GM12878 (cell line): ENCODE data around the gene DRAXIN. TPM values are rescaled to one million over a fixed set of nuclear protein-coding genes. Genes with fewer than 3 reads are reported as not detected.
A peak's percentile ranks its signal among the peaks of the same experiment; 100 is the strongest.

Experiments used
- CEBPZ ChIP-seq: fragments of 150-350 bp; IDR thresholded peaks from 2 replicates; pipeline ENCODE4 v1.6.1; 2016; ENCODE audit warnings: low read depth, low read length
- DPF2 ChIP-seq: fragments of 450-650 bp; IDR thresholded peaks from 2 replicates; pipeline ENCODE4 v1.6.1; 2017; ENCODE audit warnings: mild to moderate bottlenecking
- E2F4 ChIP-seq: IDR thresholded peaks from 2 replicates; pipeline ENCODE4 v1.6.1; 2012; ENCODE audit warnings: low read depth, low read length, improper control_type of control experiment
- EED ChIP-seq: sonication (generic); IDR thresholded peaks from 2 replicates; pipeline ENCODE4 v1.6.1; 2016; ENCODE audit warnings: antibody characterized with exemption, low read depth
- EP300 ChIP-seq, 2 experiments: fragments of 150-350 bp in 1 of 2; IDR thresholded peaks; 2 replicates each; pipeline ENCODE4 v1.6.1; 2011 to 2012; ENCODE audit warnings: low read depth in 2 of 2, low read length in 2 of 2, borderline replicate concordance in 1 of 2, improper control_type of control experiment in 1 of 2, inconsistent platforms in 1 of 2; ENCODE audit not compliant: control insufficient read depth in 1 of 2
- JUNB ChIP-seq: IDR thresholded peaks from 2 replicates; pipeline ENCODE4 v1.6.1; 2016; ENCODE audit warnings: antibody characterized with exemption, mild to moderate bottlenecking
- MLLT1 ChIP-seq: fragments of 450-650 bp; IDR thresholded peaks from 2 replicates; pipeline ENCODE4 v1.6.1; 2016; ENCODE audit warnings: mild to moderate bottlenecking
- MYB ChIP-seq: fragments of 150-350 bp; IDR thresholded peaks from 2 replicates; pipeline ENCODE4 v1.6.1; 2014; ENCODE audit warnings: mild to moderate bottlenecking, low read depth, low read length, borderline replicate concordance
- NBN ChIP-seq: fragments of 450-650 bp; IDR thresholded peaks from 2 replicates; pipeline ENCODE4 v1.6.1; 2016
- NKRF ChIP-seq: fragments of 450-650 bp; conservative IDR thresholded peaks from 2 replicates; pipeline ENCODE4 v1.6.1; 2017; ENCODE audit warnings: mild to moderate bottlenecking, moderate library complexity
- PKNOX1 ChIP-seq: fragments of 450-650 bp; IDR thresholded peaks from 2 replicates; pipeline ENCODE4 v1.6.1; 2016; ENCODE audit warnings: mild to moderate bottlenecking
- RUNX3 ChIP-seq: IDR thresholded peaks from 2 replicates; pipeline ENCODE4 v1.6.1; 2012; ENCODE audit warnings: low read length, inconsistent platforms
- SPI1 ChIP-seq: IDR thresholded peaks from 2 replicates; pipeline ENCODE4 v1.6.1; 2011; ENCODE audit warnings: low read depth, mild to moderate bottlenecking, low read length, moderate library complexity, borderline replicate concordance; ENCODE audit not compliant: insufficient read depth
- ZNF384 ChIP-seq: IDR thresholded peaks from 2 replicates; pipeline ENCODE4 v1.6.1; 2012; ENCODE audit warnings: low read depth, mild to moderate bottlenecking, low read length, improper control_type of control experiment, borderline replicate concordance
- polyA plus RNA-seq, 11 experiments: library from polyadenylated mRNA; depleted of rRNA in 4 of 11; unstranded in 6 of 11; stranded (reverse) in 5 of 11; fragments of >200 nt; fragmentation: Nextera tagmentation in 4 of 11; fragmentation: Illumina TruSeq in 1 of 11; extraction: Ambion mirVana in 4 of 11; extraction: Trizol in 1 of 11; gene quantifications; 1 replicate in 1 of 11; 2 replicates in 10 of 11; pipeline versions ENCODE4 v1.2.1 to v1.2.3, GENCODE V29; 2011 to 2016; ENCODE audit warnings: inconsistent platforms in 2 of 11, missing spikeins in 2 of 11, low read depth in 1 of 11
- total RNA-seq, 4 experiments: library from RNA; depleted of rRNA in 3 of 4; stranded (reverse); fragments of >200 nt in 3 of 4; fragmentation: Illumina TruSeq in 1 of 4; extraction: Trizol in 1 of 4; gene quantifications; 2 replicates each; pipeline versions ENCODE4 v1.2.1 to v1.2.3, GENCODE V29; 2013 to 2021

Gene DRAXIN
- total and polyA plus RNA-seq, 10 of the 15 experiments (the other 5 are each of a cell fraction or from before 2014, with no cell fraction given), result 0.01 to 0.05 (median 0.03) TPM; not detected in 3

- TF ChIP-seq E2F4 (no peak), EP300 (IDR thresholded peaks at IDR 0.05; ENCODE audit: borderline replicate concordance in 1 of 2, control insufficient read depth in 1 of 2, low read depth in 2 of 2, low read length in 2 of 2) (0 out of 4 replicates have a peak, but pooled peaks of 1 of the 2 experiments have one; percentile 8), NBN (no peak), PKNOX1 (no peak), RUNX3 (0 out of 2 replicates have a peak, but pooled peaks have one; percentile 6), ZNF384 (no peak), MYB (no peak), JUNB (no peak), NKRF (no peak; the same call in 1 of the 2 replicates), MLLT1 (no peak), DPF2 (no peak), SPI1 (no peak), EED (0 out of 2 replicates have a peak, but pooled peaks have one; percentile 13), CEBPZ (no peak)
- TF ChIP-seq, all 136 proteins: peak for 7
Measured at GRCh38 chr1:11680270-11681070, 11.0 kb upstream of the DRAXIN start (continued).
